Measurements from ENCODE around the gene AIG1. TPM values are rescaled to one million over a fixed set of nuclear protein-coding genes. Genes with fewer than 3 reads are reported as not detected.
A peak's percentile ranks its signal among the peaks of the same experiment; 100 is the strongest.

AIG1 gene
- polyA plus RNA-seq, 1 of the 3 experiments (the other 2 are of a cell fraction): 36.8 TPM

- WGBS (ENCODE audit: low lambda C conversion rate): 76% methylated on average over 5 of the region's 5 CpGs
- CTCF ChIA-PET: interaction anchor here (1.4 to 1.8 kb wide), 2 partner anchors 17 to 58 kb away, joined by 4 to 6 read pairs; no protein-coding TSS in a partner anchor
- H2AFZ ChIP-seq (ENCODE audit: low read depth): no peak overlapping the region
- POLR2A ChIA-PET: no interaction called here
- peak overlapping the region in 1 of 2 experiments; percentile 85; a peak in 2 of 4 replicates for H3K27ac ChIP-seq (ENCODE audit: low read depth in 2 of 2, low read length in 1 of 2)
- no peaks in the 10 kb centered on the region for H3K36me3 ChIP-seq (replicated peaks in 1 of 2; ENCODE audit: control insufficient read depth in 1 of 2, insufficient read depth in 2 of 2, low read length in 1 of 2)
- DNase-seq: peak; percentile 22
- no peak overlapping the region for H3K4me3 ChIP-seq (ENCODE audit: low read depth in 2 of 2, low read length in 1 of 2)
- no peaks in the 10 kb centered on the region for H3K79me2 ChIP-seq (ENCODE audit: insufficient read depth)
- no peaks in the 10 kb centered on the region for H4K20me1 ChIP-seq (ENCODE audit: insufficient read depth)
- H3K9me2 ChIP-seq: no peaks in the 10 kb centered on the region
- no peaks in the 10 kb centered on the region for H3K9me3 ChIP-seq
- peaks cover 0 to 18% of the 10 kb centered on the region in 2 experiments; a peak in 2 of 4 replicates for H3K4me1 ChIP-seq (ENCODE audit: control insufficient read depth in 1 of 2, insufficient read depth in 2 of 2, low read depth in 1 of 2, low read length in 1 of 2)
- no peak overlapping the region for H3K4me2 ChIP-seq
- no peak for TF ChIP-seq CTCF (IDR thresholded peaks at IDR 0.05)
- TF ChIP-seq USF2 (IDR thresholded peaks at IDR 0.05; ENCODE audit: borderline replicate concordance, low read depth, low read length): no peak
- no peak for TF ChIP-seq TAF1 (IDR thresholded peaks at IDR 0.05; ENCODE audit: borderline replicate concordance, low read depth, low read length)
- TF ChIP-seq REST (IDR thresholded peaks at IDR 0.05; ENCODE audit: low read depth, low read length): no peak
- no peak for TF ChIP-seq FOXM1 (IDR thresholded peaks at IDR 0.05; ENCODE audit: low read depth)
- no peak for TF ChIP-seq PBX3 (IDR thresholded peaks at IDR 0.05)
- no peak for TF ChIP-seq IRF3 (IDR thresholded peaks at IDR 0.05; ENCODE audit: low read depth, low read length)
- TF ChIP-seq TEAD4 (IDR thresholded peaks at IDR 0.05; ENCODE audit: borderline replicate concordance, insufficient read depth): no peak
- TF ChIP-seq YY1 (IDR thresholded peaks at IDR 0.05; ENCODE audit: low read depth): no peak
- no peak for TF ChIP-seq MAX (IDR thresholded peaks at IDR 0.05; ENCODE audit: low read depth)
- no peak for TF ChIP-seq ELF1 (IDR thresholded peaks at IDR 0.05)
- no peak for TF ChIP-seq GABPA (IDR thresholded peaks at IDR 0.05; ENCODE audit: low read depth)
- no peak for TF ChIP-seq POLR2AphosphoS5 (IDR thresholded peaks at IDR 0.05; ENCODE audit: low read depth, low read length)
- no peak for TF ChIP-seq CHD2 (IDR thresholded peaks at IDR 0.05; ENCODE audit: low read length, partially characterized antibody)
- TF ChIP-seq RCOR1 (IDR thresholded peaks at IDR 0.05; ENCODE audit: low read length): no peak
- TF ChIP-seq RAD21 (IDR thresholded peaks at IDR 0.05; ENCODE audit: low read length): no peak
- no peak for TF ChIP-seq EZH2phosphoT487 (IDR thresholded peaks at IDR 0.05; ENCODE audit: borderline replicate concordance, low read depth)
- TF ChIP-seq EP300 (IDR thresholded peaks at IDR 0.05; ENCODE audit: borderline replicate concordance in 1 of 2, low read depth in 1 of 2, low read length in 1 of 2): no peak
- no peak for TF ChIP-seq USF1 (IDR thresholded peaks at IDR 0.05; ENCODE audit: borderline replicate concordance, low read depth)
- no peak overlapping the region for H3K9ac ChIP-seq
- H3K27me3 ChIP-seq (ENCODE audit: insufficient read depth): no peaks in the 10 kb centered on the region
- H3F3A ChIP-seq (replicated peaks; ENCODE audit: insufficient read depth): no peaks in the 10 kb centered on the region
Observed at GRCh38 chr6:143222310-143222709, 161.6 kb downstream of the AIG1 start.
